Posterior cingulate gyrus (tissue), 11 donors: ENCODE results near the gene SKIC8.

Experiments used
- DNase-seq, 10 donors: peaks; one replicate each; pipeline versions ENCODE4 v3.0.0 to v3.0.0-alpha.2; 2020 to 2021; ENCODE audit warnings: mixed read lengths in 3 of 10
- intact Hi-C: fragments of 100-400 bp; cut with DNase I; formaldehyde crosslinking; loops from one replicate; pipeline ENCODE4 v1.15.1; 2023

Gene SKIC8

DNA sequence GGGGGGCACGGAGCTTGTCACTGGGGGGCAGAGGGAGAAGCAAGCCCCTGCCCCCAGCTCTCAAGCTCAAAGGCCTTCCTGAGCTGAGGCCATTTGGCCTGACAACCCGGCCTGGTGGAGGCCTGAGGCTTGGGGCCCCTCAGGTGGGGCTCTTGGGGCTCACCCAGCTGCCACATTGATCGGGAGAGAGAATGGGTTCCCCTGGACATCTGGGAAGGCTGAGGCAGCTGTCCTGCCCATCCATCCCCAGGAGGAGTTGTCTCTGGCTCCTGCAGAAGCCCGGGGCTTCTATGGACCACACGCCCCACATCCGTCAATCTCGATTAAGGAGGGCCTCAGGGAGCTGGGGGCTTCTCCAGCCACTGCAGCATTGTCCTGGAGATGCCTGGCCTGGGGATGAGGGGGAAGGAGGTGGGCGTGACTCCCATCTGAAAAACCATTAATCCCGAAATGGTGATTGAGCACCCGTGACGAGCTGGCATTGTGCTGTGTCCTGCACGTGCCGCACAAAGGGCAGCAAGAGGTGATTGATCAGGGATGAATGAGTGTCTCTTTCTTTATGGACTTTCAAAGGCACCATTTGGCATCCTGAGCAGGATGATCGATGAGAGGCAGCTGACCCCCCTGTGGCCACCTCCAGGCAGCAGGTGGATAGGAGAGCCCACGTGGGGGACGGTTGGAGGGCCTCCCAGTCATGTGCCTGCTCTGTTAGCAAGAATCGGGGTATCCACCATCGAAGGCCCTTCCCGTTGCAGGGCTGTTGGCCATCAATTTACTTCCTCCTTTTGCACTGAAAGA lies 23.5 kb upstream of the SKIC8 start:
- peak in 2 of 10 donors; percentile 47 to 48 for DNase-seq
- intact Hi-C loops = no loop called here

DNA sequence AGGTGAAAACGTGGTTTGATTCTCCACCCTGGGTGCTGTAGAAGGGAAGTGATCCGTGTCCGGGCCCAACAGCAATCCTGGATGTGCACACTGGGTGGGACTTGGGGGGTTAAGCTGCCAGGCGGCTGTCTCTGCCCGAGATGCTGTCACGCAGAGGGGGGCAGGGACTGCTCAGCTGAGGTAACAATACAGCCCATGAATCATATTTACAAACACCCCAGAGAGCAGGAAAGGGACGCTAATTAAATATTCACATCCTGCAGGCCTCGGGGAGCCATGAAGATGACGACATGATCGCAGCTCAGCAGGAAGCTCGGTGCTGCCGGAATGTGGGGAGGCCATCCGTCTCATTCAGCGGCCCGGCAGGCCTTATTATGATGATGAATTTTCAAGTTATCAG lies 22.8 kb upstream of the SKIC8 start:
- DNase-seq = peak in 2 of 10 donors; percentile 13 to 46
- intact Hi-C loops = no loop called here

DNA sequence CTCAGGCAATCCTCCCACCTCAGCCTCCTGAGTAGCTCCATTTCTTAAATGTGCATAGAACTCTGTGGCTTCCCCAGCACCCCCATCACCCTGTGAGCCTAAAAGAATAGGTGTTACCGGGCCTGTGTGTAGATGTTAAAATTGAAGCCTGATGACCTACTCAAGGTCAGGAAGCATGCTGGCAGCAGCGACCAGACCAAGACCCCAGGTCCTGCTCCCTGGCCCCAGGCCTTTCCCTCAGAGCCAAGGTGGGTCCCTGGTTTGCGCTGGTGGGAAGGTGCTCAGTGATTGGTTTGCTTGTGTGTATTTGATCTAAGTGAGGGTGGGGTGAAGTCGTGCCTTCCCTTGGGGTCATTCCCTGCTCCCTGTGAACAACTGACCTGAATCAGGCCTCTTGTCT lies 22.4 kb upstream of the SKIC8 start:
- DNase-seq = peak in 2 of 10 donors; percentile 35 to 47
- intact Hi-C loops = no loop called here

DNA sequence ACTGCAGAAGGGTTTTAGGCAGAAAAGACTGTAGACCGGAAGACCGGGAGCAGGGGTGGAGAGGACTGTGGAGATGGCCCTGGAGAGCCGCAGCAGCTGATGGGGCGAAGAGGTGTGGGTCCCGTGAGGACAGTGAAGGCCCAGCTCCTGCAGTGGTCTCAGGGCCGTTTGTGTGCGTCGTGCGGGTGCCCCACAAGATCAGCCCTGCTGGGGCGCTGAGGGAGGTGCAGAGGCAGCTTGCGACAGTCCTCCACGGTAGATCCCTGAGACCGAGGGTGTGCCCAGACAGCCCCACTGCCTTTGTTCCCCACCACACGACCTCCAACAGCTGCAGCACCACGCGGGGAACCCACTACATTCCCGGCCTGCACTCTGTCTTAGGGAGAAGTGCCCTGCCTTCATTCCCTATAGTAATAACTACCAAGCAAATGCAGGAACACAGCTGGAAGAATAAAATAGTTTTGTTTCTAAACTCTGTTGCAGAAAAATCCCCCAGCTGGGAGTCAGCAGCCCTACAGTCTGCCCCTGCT lies 21.7 kb upstream of the SKIC8 start:
- DNase-seq = peak in 2 of 10 donors; percentile 46 to 52
- intact Hi-C loops = no loop called here

DNA sequence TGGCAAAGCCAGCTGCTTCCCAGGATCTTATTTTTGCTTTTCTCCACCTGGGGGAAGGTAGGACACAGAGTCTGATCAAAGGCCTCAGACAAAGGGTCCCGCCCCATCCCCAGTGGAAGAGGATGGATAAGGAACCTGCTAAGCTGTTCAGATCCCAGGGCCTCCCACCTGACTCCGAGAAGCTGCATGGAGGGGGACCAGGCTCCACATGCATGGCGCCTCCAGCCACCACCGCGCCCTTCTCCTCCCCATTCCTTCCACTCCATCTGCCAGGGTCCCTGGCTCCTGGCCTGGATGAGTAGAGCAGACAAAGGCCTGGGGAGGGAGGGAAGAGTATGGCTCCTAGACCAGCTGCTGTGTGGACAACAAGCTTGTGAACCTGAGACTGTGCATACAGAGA lies 20.8 kb upstream of the SKIC8 start:
- peak in 3 of 10 donors; percentile 5 to 69 (median 38) for DNase-seq
- intact Hi-C loops = no loop called here

DNA sequence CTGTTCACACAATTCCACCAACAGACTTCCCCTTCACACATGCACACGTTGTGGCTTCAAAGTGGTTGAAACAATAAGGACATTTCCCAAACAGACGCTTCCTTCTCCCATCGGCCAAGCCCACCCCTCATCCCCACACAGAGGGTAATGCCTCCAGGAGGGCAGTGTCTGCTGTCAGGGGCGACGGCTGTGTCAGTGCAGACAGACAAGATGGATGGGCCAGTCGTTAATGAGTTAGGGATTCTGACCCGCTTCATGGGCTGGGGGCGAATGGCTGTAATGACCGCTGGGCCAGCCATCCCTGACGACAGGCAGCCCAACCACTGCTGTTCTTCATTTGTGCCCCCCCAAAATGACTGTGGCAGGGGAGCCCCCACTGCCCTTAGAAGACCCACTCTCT lies 20.2 kb upstream of the SKIC8 start:
- DNase-seq = peak in 2 of 10 donors; percentile 35 to 61
- intact Hi-C loops = no loop called here

DNA sequence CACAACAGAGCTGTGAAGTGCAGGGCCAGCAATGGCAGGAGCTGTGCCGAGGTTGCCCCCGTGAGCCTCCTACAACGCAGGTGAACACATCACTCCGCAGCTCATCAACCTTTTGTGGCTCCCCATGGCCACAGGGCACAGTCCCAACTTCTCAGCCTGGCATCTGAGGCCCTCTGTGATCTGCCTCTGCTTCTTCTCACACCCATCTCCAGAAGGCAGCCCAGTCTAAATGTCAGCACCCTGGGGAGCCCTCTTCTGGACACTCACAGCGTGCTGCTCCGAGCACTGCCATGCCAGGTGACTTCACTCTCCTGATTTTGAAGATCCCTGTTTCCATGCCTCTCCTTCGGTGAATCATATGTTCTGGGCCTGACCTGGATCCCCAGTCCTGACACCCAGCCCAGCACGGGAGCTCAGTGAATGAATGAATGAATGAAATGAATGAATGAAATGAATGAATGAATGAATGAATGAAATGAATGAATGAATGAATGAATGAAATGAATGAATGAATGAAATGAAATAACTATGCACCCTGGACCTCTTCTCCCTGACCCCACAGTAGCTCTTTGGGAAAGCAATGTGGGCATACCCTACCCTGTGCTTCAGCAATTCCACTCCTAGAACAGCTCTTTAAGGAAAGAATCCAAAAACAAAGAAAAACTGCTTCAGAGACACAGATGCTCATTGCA lies 17.9 kb upstream of the SKIC8 start:
- intact Hi-C loops = no loop called here
- peak in 2 of 10 donors; percentile 52 to 72 for DNase-seq

DNA sequence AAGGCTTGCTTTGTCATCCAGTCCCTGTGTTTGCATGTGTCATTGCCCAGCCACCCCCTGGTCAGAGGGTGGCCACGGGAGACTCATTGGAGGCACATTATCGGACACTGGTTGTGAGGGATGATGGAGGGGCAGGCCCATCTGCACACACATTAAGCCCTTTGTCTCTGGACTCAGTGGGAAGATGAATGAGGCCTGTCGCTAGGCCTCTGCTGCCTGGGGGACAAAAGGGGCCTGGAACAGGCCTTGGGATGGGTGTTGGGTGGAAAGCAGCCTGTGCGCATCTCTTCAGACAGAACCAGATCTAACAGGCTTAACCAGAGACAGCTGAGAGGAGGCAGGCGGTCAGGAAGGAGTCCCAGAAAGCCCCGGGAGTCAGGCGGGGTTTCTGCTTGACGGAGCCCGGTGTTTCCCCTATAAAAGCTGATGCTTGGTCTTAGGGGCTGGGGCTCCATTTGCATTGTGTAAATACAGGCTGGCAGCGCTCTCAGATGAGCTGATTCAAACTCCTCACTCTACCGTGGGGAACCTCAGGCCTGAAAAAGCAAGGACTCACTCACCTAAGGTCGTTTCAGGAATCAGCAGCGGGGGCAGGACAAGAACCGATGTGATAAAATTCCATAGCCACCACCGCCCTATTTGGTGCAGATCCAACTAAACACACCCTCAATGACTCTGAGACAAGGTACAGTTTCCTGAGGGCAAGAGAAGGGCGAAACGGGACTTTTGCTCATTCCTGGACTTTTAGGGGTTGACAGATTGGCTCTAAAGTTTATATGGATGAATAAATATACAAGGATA lies 17.1 kb upstream of the SKIC8 start:
- intact Hi-C loops = no loop called here
- peak in 9 of 10 donors; percentile 31 to 95 (median 62) for DNase-seq

DNA sequence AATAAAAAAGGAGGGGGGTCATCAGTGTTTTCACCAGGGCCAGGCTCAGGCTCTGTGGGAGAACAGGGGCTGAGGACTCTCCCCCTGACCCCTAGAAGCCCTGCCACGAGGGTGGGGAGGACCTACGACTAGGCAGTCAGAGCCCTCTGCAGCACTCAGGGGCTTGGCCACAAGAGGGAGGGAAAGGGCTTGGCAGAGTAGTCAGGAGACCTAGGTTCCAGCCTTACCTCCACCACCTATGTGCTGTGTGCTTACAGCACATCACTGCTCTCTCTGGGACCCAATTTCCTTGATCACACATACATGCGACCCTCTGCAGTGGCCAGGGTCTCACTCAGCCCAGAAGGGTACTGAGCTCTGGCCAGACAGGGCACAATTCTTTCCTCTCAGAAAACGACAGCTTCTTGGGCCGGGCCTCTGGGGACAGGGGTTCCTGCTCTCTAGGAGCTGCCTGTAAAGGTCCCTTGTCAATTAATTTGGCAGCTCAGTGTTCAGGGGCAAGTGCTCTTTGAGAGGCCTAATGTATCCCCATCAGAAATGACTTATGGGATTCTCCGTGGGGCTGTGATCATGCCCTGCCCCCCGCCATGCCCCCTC lies 16.4 kb upstream of the SKIC8 start:
- intact Hi-C loops = no loop called here
- DNase-seq = peak in 1 of 10 donors; percentile 29

DNA sequence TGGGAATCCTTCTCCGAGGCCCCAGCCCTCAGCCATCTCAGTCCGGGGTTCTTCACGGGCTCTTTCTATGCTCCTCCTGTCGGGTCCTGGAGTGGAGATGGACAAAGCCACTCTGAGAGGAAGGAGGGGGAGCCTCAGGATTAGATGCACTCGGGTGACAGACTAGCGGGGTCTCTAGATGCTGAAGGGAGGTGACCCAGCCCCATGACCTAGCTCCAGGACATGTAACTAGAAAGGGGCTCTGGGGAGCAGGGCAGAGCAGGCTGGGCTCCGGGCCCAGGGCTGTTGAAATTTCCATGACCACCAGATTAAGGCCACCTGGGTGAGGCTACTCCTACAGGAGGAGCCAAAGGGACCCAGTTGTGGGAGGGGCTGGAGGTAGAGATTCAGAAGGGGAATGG lies 14.8 kb upstream of the SKIC8 start:
- intact Hi-C loops = no loop called here

DNA sequence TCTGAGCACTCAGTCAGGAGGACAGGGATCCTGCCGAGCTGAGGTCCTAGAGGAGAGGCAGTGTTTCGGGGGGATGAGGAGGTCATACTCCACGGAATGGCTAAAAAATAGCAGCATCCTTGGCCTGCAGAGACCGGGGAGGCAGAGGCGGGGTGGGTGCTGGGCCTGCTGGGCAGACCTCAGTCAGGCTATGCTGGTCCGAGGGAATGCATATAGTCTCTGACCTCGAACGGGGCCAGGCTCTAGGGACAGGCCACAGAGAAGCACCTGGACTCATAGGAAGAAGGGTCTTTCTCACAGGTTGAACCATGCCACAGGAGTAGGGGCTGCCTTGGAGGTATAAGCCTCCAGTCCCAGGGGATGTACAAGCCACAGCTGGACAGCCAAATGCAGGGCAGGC lies 14.0 kb upstream of the SKIC8 start:
- intact Hi-C loops = no loop called here
- DNase-seq = no peak

More for the DNA sequence above, 14.8 kb upstream of the SKIC8 start:
- DNase-seq = no peak

DNA sequence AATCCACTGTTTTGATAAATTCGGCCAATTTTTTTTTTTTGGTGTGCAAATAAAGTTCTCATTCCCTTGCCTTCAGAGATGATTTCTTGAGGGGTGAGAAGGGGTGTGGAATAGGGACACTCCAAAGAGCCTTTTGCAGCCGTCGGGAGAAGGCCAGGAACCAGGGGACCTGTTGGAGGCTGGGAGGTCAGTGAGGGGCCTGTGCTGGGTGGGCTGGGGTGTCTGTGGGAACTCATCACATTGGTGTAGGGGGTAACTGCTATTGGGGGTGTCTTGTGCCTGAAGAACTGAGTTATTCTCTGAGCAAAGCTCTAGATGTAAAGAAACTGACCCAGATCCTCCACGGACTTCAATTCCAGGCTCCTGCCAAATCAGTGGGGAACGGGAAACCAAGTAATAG lies 13.5 kb upstream of the SKIC8 start:
- DNase-seq = no peak
- intact Hi-C loops = no loop called here

DNA sequence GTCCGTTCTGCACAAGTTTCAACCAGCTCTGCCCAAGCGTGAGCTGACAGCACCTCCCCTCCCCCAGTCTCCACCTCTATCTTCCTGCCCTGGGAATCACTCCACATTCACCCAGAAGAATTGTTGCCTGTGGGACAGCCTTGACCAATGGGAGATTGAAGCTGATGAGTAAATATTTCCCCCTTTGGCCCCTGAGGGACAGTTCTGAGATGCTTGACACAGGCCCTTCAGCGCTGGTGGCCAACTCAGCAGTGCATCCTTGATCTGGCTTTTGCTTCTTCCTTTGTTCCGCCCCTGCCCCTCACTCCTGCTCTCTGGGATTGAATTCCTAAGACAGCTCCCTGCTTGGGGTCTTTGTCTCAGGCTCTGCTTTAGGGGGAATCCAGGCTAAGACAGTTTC lies 13.1 kb upstream of the SKIC8 start:
- intact Hi-C loops = no loop called here
- no peak for DNase-seq

DNA sequence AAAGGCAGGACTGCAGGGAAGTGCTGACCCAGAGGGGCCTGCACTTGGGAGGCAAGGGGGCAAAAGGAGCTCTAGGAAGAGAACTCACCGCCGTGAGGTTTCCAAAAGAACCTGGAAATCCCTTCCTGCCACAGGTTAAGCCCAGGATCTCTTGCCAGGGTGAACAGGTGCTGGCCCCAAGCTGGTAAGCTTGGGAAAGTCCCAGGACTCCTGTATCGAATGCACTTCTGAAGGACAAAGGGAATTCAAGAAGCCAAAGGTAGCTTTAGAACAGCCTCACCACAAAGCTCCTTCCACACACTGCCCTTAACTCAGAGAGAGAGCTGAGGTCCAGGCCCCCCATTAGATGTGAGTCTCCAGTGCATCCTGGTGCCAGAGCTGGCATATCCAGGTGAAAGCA lies 11.9 kb upstream of the SKIC8 start:
- DNase-seq = no peak
- intact Hi-C loops = loop anchor here (2.0 kb wide), 1 partner anchor 172 kb away; no protein-coding TSS in a partner anchor

DNA sequence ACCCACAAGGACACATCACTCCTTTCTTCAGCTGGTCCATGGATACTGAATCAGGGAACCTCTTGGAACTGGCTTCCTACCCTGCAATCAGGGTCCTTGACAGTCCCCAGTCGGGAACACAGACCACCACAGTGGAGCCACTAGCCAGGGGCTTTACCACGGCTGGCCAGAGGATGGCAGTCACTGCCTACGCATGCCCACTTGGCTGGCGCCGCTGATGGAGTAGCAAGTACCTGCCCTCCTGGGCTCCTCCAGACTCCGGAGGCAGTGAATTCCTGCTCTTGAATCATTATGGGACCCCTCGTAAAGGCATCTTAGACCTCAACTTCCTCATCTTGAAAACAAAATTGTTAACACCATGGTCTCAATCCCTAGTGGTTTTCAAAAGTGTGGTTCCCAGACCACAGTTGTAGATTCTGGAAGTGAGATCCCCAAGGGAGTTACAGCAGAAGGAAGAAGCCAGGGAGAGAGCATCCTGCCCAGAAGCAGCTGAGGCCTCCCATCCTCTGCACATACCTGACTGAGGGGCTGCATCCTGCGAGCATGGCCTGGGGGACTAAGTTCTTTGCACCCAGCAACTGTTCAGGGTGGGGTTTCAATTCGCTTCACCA lies 9.1 kb upstream of the SKIC8 start:
- peak; percentile 66 to 97 (median 85) for DNase-seq
- intact Hi-C loops = loop anchor here (1.0 to 2.0 kb wide), 2 partner anchors 106 to 115 kb away; no protein-coding TSS in a partner anchor

DNA sequence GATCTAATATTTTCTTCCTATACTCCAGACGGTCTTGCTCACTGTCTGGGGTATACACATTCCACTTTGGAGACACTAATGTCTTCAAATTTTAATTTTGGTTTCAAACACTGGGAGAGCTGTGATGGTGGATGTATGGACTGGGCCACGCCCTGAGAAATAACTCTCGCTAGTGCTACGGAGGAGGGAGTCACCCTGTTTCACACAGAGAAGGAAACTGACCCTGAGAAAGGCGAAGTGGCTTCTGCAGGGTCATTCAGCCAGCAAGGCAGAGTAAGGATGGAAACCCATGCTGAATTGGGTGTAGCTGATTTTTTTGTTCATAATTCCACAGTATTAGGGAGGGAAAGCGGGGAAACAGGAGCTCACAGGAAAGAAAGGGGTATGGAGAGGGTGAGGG lies 8.6 kb upstream of the SKIC8 start:
- intact Hi-C loops = loop anchor here (1.0 to 2.0 kb wide), 2 partner anchors 107 to 115 kb away; no protein-coding TSS in a partner anchor
- DNase-seq = no peak

DNA sequence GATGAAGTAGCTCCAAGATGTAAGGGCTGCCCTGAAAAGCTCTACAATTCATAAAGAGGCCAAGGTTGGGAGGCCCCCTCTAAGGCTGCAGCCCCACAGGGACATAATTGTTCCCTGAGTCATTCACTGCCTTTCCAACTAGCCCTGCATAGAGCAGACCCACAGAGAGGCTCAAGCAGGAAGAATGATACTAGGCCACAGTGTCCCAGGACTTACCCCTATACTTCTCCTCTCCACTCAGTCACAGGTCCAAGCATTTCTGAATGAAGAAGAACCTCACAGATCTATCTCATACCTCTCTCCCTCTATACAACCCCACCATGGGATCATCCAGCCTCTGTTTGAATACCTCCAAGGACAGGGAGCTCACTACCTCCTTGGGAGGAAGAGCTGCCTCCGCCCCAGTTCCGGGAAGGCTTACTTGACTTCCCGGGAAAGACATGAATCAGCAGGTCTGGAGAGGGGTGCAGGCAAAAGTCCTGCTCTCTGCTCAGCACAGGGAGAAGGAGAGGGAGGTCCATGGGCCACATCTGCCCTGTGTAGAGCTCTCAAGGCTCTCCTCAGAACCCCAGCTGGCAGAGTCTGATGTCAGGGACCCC lies 6.9 kb upstream of the SKIC8 start:
- intact Hi-C loops = no loop called here
- DNase-seq = no peak

DNA sequence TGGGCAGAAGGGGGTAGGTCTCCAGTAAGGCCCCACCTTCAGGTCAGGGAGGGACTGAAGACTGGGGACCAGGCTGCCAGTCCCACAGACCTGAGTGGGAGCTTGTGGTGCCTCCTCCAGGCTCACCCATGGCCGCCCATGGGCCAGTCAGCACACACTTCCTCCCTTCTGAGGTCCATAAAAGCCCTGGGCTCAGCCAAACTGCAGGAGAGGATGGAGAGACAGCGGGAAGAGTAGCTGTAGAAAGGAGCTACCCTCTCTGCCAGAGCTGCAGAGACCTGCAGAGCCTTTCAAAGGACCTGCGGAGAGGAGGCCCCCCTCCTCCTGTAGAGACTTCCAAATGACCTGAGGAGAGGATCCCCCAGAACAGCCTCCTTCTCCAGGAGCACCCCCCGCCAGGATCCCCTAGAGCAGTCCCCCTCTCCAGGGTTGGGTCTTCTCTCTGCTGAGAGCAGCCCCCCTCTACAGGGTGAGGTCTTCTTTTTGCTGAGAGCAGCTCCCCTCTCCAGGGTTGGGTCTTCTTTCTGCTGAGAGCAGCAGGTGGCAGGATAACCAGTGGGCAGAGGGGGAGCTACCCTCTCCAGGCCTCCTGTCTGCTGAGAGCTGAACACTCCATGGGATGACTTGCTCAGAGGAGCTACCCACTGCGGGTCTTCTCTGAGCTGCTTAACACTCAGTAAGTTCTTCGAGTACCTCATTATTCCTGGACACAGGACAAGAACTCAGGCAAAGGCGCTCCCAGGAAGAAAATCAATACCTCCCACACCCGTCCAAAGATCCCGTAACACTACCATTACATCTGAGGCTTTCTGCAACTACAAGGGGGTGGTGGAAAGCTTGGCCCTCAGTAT lies 5.0 kb upstream of the SKIC8 start:
- intact Hi-C loops = no loop called here
- DNase-seq = no peak
